SU-DHL-6 (cell line): Measurements from ENCODE around the gene CLEC4C.
"Not testable (repeated sequence)": the region's sequence is repeated elsewhere in the genome, so short reads cannot be mapped to it uniquely, and the experiment has no call there.

Experiments used
- H2AFZ ChIP-seq: fragments of 200-600 bp; sonication (generic); 2 replicates; pipeline ENCODE4 v1.6.1; 2014; ENCODE audit warnings: low read depth, mild to moderate bottlenecking, moderate library complexity, mixed read lengths, antibody characterized with exemption, low read length; ENCODE audit not compliant: severe bottlenecking
- H3F3A ChIP-seq: fragments of 200-600 bp; shearing (Covaris generic); 2 replicates; pipeline ENCODE4 v1.6.0; 2016; ENCODE audit warnings: antibody characterized with exemption, mild to moderate bottlenecking; ENCODE audit not compliant: insufficient read depth
- H3K27ac ChIP-seq: fragments of 200-600 bp; sonication (generic); 2 replicates; pipeline ENCODE4 v1.5.1; 2016; ENCODE audit warnings: low read depth, mild to moderate bottlenecking, low read length, moderate library complexity, mixed read lengths
- H3K27me3 ChIP-seq: fragments of 200-600 bp; sonication (generic), shearing (Covaris generic); 2 replicates; pipeline ENCODE4 v1.6.0; 2014; ENCODE audit warnings: mild to moderate bottlenecking, low read length
- H3K36me3 ChIP-seq: fragments of 200-600 bp; sonication (generic); 2 replicates; pipeline ENCODE4 v1.6.1; 2014; ENCODE audit warnings: mild to moderate bottlenecking, low read length, mixed read lengths
- H3K4me2 ChIP-seq: fragments of 300-600, 200-600 bp; shearing (Covaris generic), sonication (generic); 2 replicates; pipeline ENCODE4 v1.6.0; 2014; ENCODE audit warnings: low read length, low read depth, mild to moderate bottlenecking; ENCODE audit not compliant: poor library complexity, severe bottlenecking
- H3K4me3 ChIP-seq: fragments of 200-600 bp; sonication (generic); 2 replicates; pipeline ENCODE4 v1.5.1; 2014; ENCODE audit warnings: antibody characterized with exemption, low read length, mild to moderate bottlenecking, mixed read lengths; ENCODE audit not compliant: insufficient read depth, poor library complexity, severe bottlenecking
- H3K79me2 ChIP-seq: fragments of 200-600 bp; sonication (generic); 2 replicates; pipeline ENCODE4 v1.6.1; 2014; ENCODE audit warnings: mild to moderate bottlenecking, low read length, moderate library complexity; ENCODE audit not compliant: insufficient read depth
- H3K9ac ChIP-seq: fragments of 200-600 bp; sonication (generic); 2 replicates; pipeline ENCODE4 v1.7.0; 2014; ENCODE audit warnings: mild to moderate bottlenecking, low read length
- H3K9me2 ChIP-seq: fragments of 200-600 bp; sonication (generic); replicated peaks from 2 replicates; pipeline ENCODE4 v1.6.1; 2014; ENCODE audit warnings: low read length; ENCODE audit not compliant: insufficient read depth
- H3K9me3 ChIP-seq: fragments of 200-600 bp; sonication (generic); 2 replicates; pipeline ENCODE4 v1.6.1; 2014; ENCODE audit warnings: low read length, mixed read lengths; ENCODE audit not compliant: insufficient read depth
- H4K20me1 ChIP-seq: fragments of 200-600 bp; sonication (generic); 2 replicates; pipeline ENCODE4 v1.6.1; 2014; ENCODE audit warnings: low read depth, mild to moderate bottlenecking, antibody characterized with exemption, low read length, moderate library complexity, mixed read lengths
- CTCF ChIP-seq: fragments of 200-600 bp; sonication (generic); IDR thresholded peaks from one replicate; pipeline ENCODE4 v1.5.1; 2017; ENCODE audit warnings: antibody characterized with exemption, mild to moderate bottlenecking, low read length, moderate library complexity; ENCODE audit not compliant: insufficient read depth, poor library complexity, severe bottlenecking
- EZH2phosphoT487 ChIP-seq: fragments of 200-600 bp; sonication (generic), shearing (Covaris generic); conservative IDR thresholded peaks from 2 replicates; pipeline ENCODE4 v1.6.1; 2018; ENCODE audit warnings: mild to moderate bottlenecking, antibody characterized with exemption, low read length, moderate library complexity, mixed read lengths

The CLEC4C gene

GRCh38 chr12:7748852-7749251 is 1.7 kb upstream of the CLEC4C start:
- no peak overlapping the region for H3K4me3 ChIP-seq
- no peak overlapping the region for H3K9ac ChIP-seq
- H3K36me3 ChIP-seq: no peaks in the 10 kb centered on the region
- no peaks in the 10 kb centered on the region for H3K9me3 ChIP-seq
- H3F3A ChIP-seq: no peaks in the 10 kb centered on the region
- no peaks in the 10 kb centered on the region for H4K20me1 ChIP-seq
- TF ChIP-seq EZH2phosphoT487 (no peak), CTCF (no peak)
- no peaks in the 10 kb centered on the region for H3K9me2 ChIP-seq
- no peak overlapping the region for H3K4me2 ChIP-seq
- no peak overlapping the region for H2AFZ ChIP-seq
- H3K79me2 ChIP-seq: no peaks in the 10 kb centered on the region
- no peak overlapping the region for H3K27ac ChIP-seq
- H3K27me3 ChIP-seq: no peaks in the 10 kb centered on the region

GRCh38 chr12:7732993-7733392 is 14.2 kb downstream of the CLEC4C start:
- Histone ChIP-seq H3F3A (no peaks in the 10 kb centered on the region), H3K79me2 (no peaks in the 10 kb centered on the region), H3K9me3 (no peaks in the 10 kb centered on the region), H3K9ac (no peak overlapping the region), H3K36me3 (no peaks in the 10 kb centered on the region), H3K4me2 (no peak overlapping the region), H3K9me2 (no peaks in the 10 kb centered on the region), H4K20me1 (no peaks in the 10 kb centered on the region), H2AFZ (no peak overlapping the region), H3K4me3 (no peak overlapping the region), H3K27me3 (no peaks in the 10 kb centered on the region), H3K27ac (no peak overlapping the region)
- no peak for TF ChIP-seq CTCF

- Histone ChIP-seq H3K36me3 (no peaks in the 10 kb centered on the region), H3K27ac (no peak overlapping the region), H3K4me2 (no peak overlapping the region), H4K20me1 (no peaks in the 10 kb centered on the region), H2AFZ (no peak overlapping the region), H3K27me3 (no peaks in the 10 kb centered on the region), H3K9me2 (no peaks in the 10 kb centered on the region), H3K79me2 (no peaks in the 10 kb centered on the region), H3K9ac (no peak overlapping the region), H3K9me3 (no peaks in the 10 kb centered on the region), H3K4me3 (no peak overlapping the region), H3F3A (no peaks in the 10 kb centered on the region)
- TF ChIP-seq EZH2phosphoT487 (no peak), CTCF (no peak)
Observed at GRCh38 chr12:7731486-7731885, 15.7 kb downstream of the CLEC4C start.

GRCh38 chr12:7730984-7731383 is 16.2 kb downstream of the CLEC4C start:
- H3K79me2 ChIP-seq, H3K4me3 ChIP-seq, H3K9me3 ChIP-seq, H4K20me1 ChIP-seq, H3K27ac ChIP-seq, H2AFZ ChIP-seq, H3K27me3 ChIP-seq, H3K4me2 ChIP-seq, H3F3A ChIP-seq, H3K9me2 ChIP-seq, H3K9ac ChIP-seq, H3K36me3 ChIP-seq: not testable (repeated sequence)
